PC-3 (cell line): Measurements from ENCODE around the gene SLFNL1.

ENCODE experiments used
- CTCF ChIP-seq: fragments of 300-600 bp; sonication (generic); conservative IDR thresholded peaks from 2 replicates; pipeline ENCODE4 v1.5.1; 2017; ENCODE audit warnings: antibody characterized with exemption, low read depth, mild to moderate bottlenecking, low read length
- EZH2 ChIP-seq: fragments of 300-600 bp; sonication (generic); IDR thresholded peaks from one replicate; pipeline ENCODE4 v1.6.1; 2017; ENCODE audit warnings: antibody characterized with exemption, mild to moderate bottlenecking, low read length; ENCODE audit not compliant: unreplicated experiment

- TF ChIP-seq CTCF (no peak), EZH2 (no peak)
Measured at GRCh38 chr1:41037116-41037903, 15.8 kb upstream of the SLFNL1 start.
